GM18505 (cell line): ENCODE data around the gene FOXL3.

Experiments
- ATAC-seq: cut with Tn5 transposase; IDR thresholded peaks from one replicate; pipeline ENCODE4 v1.9.1; 2021; ENCODE audit not compliant: unreplicated experiment
- POLR2A ChIP-seq: IDR thresholded peaks from 4 replicates; pipeline ENCODE4 v1.6.1; 2011; ENCODE audit warnings: borderline replicate concordance; ENCODE audit not compliant: insufficient read depth, insufficient read length; ENCODE audit errors: extremely low read depth

The FOXL3 gene

DNA sequence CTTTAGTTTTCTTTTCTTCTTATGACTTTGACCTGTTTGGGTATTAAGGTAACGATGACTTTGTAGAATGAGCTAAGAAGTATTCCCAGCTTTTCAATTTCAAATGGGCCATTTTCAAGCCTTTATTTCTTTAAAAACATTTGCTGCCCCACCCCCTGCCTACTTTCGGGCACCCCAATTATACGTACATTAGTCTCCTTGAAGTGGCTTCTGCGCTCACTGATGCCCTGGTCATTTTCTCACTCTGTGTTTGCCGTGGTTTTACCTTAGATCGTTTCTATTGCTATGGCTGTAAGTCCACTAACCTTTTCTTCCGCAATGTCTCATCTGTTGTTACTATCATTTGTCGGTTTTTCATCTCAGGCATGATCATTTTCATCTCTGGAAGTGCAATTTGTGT lies 24.9 kb downstream of the FOXL3 start:
- no peak for ATAC-seq
- no peak for TF ChIP-seq POLR2A

- no peak for TF ChIP-seq POLR2A
- no peak for ATAC-seq
Observed at GRCh38 chr7:315516-316265, 25.7 kb downstream of the FOXL3 start.

- no peak for ATAC-seq
- no peak for TF ChIP-seq POLR2A
Observed at GRCh38 chr7:317643-318405, 27.9 kb downstream of the FOXL3 start.

GRCh38 chr7:318476-318875 lies 28.5 kb downstream of the FOXL3 start:
- no peak for ATAC-seq
- TF ChIP-seq POLR2A, result no peak

- ATAC-seq, result no peak
- no peak for TF ChIP-seq POLR2A
Observed at GRCh38 chr7:318878-319661, 29.1 kb downstream of the FOXL3 start.

GRCh38 chr7:320297-320696 lies 30.3 kb downstream of the FOXL3 start:
- TF ChIP-seq POLR2A, result no peak
- ATAC-seq, result no peak

GRCh38 chr7:322111-322671 lies 32.2 kb downstream of the FOXL3 start:
- TF ChIP-seq POLR2A, result no peak
- ATAC-seq, result peak; percentile 65

DNA sequence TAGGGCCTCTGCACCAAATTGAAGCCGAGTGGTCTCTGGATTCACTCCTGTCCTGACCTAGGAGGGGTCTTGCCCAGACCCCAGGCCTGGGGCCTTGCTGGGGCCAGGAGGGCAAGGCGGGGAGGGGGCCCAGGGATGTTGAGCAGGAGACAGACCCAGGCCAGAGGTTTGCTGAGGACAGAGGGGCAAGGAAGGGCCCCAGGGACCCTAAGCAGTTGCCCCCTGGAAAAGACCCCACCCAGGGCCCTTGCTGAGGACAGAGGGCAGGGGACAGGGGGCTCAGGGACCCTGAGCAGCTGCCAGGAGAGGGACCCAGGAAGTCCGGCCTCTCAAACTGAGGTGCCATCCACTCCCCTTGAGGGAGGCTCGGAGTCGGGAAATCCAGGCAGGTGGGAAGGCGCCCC lies 32.7 kb downstream of the FOXL3 start:
- ATAC-seq, result no peak
- no peak for TF ChIP-seq POLR2A

DNA sequence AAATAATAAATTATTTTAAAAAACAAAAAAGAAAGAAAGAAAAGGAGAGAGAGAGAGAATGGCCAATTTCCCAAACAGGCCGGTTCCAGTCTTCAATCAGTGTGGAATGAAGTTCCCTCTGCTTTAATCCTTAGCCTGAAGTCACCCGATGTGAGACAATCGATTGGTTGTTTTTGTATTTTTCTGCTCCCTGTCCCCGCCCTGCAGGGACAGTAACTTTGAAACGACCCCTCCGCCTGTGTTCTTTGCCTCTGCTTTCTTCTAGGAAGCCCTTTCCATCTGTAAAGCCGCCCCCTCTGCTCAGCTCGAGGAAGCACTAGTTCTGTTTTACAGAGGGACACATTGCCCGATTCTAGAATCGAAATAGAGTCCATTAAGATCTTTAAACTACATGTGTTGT lies 33.4 kb downstream of the FOXL3 start:
- no peak for ATAC-seq
- no peak for TF ChIP-seq POLR2A

DNA sequence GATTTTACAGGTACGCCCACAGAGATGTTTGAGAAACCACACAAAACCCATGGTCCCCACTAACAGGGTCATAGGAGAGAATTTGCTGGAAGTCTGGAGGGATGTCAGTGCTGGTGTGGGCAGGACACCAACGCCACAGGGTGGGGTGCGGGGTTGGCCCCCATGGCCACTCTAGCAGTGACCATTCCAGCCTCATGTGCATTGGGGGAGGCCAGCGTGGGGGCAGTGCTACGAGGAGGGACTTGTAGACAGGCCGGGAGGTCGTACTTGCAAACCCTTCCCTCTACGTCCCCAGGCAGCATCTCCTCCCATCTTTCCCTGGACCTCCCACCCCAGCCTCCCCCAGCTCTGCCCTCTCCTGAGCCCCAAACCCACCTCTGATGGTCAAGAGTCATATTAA lies 34.0 kb downstream of the FOXL3 start:
- TF ChIP-seq POLR2A, result no peak
- ATAC-seq, result no peak

DNA sequence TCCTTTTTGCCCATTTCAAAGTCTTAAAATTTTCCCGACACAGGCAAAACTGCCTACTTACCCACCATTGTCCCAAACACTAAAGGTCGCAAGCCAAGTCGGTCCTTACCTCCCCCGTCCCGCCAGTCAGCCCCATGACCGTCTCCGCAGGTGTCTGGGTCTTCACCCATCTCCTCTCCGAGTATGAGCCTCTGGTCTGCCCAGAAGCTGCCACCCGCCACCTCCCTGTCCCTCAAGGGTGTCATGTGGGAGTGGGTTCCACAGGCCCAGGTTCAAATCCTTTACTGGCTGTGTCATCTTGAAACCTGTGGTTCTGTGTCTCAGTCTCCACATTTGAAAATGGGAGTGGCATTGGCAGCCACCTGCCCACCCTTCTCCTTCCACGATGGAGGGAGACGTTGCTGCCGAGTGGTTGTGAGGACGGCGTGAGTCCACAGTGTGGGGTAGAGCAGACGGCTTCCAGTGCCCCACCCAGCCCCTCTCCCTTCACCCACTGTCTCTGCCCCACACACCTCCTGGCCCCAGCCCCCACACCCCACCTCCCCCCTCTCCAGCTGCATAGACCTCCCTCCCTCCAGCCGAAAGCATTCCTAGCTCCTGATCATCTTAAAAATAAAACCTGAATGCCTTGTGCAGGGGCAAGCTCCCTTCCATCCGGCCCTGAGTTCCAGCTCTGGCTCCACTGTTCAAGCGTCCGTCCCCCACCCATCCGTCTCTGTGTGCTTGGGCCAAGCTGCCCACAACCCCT lies 35.3 kb downstream of the FOXL3 start:
- TF ChIP-seq POLR2A, result no peak
- no peak for ATAC-seq

- no peak for ATAC-seq
- no peak for TF ChIP-seq POLR2A
Observed at GRCh38 chr7:325811-326210, 35.8 kb downstream of the FOXL3 start.

GRCh38 chr7:326273-326672 lies 36.3 kb downstream of the FOXL3 start:
- no peak for TF ChIP-seq POLR2A
- ATAC-seq, result no peak

DNA sequence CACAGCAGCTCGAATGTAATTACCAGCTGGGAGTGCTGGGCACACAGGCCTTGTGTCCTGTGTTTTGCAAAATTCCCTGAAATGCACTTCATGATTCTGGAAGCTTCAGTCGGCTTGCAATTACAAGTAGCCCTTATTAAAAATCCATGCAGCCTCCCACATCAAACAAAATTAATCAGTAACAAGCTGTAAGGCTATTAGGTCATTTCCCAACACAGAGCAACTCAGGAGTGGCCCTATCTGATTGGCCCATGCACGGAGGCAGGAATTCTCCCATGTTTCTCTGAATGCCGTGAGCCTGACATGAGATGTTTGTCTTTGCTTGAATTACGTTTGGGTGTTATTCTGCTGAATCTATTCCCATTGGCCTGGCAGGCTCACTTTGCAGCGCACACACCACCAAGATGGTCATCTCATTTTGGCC lies 36.9 kb downstream of the FOXL3 start:
- no peak for ATAC-seq
- TF ChIP-seq POLR2A, result no peak
